ENCODE data around the gene PIK3CG.
"Not testable (repeated sequence)": the region's sequence is repeated elsewhere in the genome, so short reads cannot be mapped to it uniquely, and the experiment has no call there.

Gene PIK3CG

DNA sequence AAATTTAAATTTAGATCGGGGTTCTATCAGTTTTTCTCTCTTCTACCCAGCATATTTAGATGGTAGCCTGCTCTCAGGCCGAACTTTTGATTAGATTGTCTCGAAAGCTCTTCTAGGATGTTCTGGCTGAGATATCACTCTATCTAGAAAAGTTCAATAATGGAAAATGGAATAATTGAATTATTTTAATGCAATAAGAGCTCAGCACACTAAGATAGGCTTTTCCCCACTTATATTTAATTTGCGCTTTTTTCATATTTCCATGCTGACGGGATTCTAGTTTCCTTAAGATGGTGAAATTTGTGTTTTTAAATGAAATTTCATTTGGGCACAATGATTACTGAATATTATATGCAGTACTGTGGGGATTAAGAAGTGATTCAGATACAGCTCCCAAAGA is 73.7 kb downstream of the PIK3CG start:
- DNase-seq (ENCODE audit: low spot score): no peak

DNA sequence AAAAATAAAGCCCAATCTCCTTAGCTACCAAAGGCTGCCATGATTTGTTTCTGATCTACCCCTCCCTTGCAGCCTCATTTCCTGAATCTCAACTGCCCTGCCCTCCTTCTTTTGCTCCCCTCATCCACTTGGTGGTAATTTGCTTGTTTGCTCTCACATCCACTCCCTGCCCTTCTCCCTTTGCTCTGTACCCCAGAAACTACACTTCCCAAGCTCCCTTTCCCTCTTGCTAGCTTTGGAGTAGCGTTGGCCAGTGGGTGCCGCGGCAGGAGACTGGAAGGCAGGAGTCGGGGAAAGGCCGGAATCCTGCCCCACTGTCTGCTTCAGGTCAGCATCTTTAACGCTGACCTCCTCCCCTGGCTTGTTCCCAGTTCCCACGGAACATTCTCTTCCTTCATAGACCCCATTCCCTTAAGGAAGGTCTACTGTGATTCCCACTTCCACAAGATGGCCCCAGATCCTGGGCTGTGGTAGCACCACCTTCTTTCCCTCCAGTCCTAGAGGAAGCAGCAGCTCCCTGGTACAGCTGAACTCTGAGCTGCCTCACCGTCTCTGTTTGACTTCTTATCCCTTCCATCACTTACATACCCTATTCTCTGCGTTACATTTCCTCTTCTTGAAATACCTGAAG is 79.1 kb downstream of the PIK3CG start:
- DNase-seq (ENCODE audit: low spot score): no peak

- DNase-seq (ENCODE audit: low spot score): peak; percentile 69
These were observed 82.2 kb downstream of the PIK3CG start for GRCh38 chr7:106947244-106947728.

DNA sequence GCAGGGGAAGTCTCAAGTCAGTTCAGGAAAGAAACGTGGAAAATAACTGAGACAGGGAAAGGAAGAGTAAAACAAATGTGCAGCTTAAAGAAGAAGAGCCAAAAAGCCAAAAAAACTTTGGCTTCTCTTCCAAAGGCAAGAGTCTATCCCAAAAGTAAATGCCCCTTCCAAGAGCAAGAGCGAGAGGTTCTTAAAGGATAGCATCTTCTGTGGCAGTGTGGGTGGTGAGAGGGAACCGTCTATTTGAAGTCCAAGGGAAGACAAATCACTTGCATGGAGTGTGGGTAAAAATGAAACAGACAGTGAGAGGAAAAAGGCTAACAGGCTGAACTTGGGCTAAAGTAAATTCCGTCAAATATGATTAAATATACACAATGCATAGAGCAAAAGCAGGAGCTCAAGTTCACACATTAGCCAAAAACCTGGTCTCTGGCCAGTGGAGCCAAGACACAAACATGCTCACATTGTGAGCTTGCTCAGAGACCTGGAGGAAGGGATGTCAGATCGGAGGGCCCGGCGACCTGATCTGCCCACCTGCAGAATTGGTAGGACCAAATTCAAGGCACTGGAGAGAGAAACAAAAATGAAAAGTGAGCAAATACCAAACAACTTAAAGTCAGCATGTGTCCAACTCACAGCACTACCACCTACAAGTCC is 87.0 kb downstream of the PIK3CG start:
- DNase-seq (ENCODE audit: low spot score): no peak

DNA sequence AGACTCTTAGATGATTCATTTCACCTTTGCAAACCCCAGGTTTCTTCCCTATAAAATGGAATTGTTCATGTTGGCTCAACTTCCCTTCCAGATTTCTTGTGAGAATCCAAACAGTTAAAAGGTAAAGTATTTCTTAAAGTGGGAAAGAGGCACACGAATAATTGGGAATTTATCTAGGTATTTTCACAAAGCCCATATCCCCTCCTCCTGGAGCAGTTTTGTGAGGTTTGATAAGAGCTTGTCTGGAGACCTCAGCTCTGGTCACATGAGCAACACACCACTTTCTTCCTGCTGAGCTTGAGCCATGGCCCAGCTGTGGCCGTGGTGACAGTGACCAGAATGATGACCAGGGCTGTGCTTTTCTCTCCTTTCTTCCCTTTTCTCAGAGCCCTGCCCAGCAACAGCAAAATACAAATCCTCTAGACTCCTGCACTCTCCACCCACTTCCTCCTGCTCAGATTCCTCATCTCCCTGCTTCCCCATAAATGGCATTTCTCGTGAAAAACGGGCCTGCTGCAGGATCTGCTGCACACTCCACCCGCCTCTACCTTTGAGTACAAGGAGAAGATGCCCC is 87.7 kb downstream of the PIK3CG start:
- DNase-seq (ENCODE audit: low spot score): no peak

DNA sequence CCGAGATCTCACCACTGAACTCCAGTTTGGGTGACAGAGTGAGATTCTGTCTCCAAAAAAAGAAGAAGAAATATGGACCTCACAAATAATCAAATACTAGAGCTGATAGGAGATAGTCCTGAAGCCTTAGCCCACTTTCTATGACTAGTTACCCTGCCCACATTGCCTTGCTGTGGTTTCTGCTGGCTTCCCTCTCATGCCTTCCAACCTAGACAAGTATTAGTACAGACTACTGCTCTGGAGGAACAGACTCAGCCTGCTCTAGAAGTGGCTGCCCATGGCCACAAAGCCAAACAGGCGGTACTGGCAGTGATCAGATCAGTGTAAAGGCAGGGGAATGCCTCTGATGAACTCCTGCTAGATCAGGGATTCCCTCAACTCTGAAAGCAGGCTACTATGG is 89.8 kb downstream of the PIK3CG start:
- DNase-seq (ENCODE audit: low spot score): no peak

- not testable (repeated sequence) for DNase-seq (ENCODE audit: low spot score)
These were observed 90.8 kb downstream of the PIK3CG start for GRCh38 chr7:106955857-106956256.
